Measurements from ENCODE around the gene TRAPPC2B.

DNA sequence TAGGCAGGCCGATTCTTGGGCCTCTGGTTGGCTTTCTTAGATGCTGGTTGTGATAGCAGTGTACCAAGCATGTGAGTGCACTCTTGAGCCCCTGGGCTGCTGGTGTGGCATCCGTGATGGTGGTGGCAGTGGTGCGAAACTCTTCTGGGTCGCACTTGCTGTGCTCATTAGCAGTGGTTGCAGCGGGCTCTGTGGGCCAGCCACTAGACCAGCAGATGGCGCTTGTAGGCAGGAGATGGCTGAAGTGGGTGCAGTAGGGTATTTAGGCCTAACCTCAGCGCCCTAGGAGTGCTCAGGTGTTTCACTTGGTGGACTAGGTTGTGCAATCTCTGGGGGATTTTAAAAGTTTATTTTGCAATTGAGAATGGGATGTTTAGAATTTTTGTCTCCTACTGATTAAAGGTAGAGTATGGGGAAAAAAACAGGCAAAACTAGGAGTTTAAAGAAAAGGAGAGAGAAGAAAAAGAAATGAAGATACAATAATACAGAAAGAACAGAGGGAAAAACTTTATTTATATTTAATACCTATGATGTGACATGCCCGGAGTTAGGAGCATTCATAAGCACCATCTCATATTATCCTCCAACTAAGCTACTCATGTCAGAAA is 43.3 kb downstream of the TRAPPC2B start:
- TF ChIP-seq, protein P1, sequence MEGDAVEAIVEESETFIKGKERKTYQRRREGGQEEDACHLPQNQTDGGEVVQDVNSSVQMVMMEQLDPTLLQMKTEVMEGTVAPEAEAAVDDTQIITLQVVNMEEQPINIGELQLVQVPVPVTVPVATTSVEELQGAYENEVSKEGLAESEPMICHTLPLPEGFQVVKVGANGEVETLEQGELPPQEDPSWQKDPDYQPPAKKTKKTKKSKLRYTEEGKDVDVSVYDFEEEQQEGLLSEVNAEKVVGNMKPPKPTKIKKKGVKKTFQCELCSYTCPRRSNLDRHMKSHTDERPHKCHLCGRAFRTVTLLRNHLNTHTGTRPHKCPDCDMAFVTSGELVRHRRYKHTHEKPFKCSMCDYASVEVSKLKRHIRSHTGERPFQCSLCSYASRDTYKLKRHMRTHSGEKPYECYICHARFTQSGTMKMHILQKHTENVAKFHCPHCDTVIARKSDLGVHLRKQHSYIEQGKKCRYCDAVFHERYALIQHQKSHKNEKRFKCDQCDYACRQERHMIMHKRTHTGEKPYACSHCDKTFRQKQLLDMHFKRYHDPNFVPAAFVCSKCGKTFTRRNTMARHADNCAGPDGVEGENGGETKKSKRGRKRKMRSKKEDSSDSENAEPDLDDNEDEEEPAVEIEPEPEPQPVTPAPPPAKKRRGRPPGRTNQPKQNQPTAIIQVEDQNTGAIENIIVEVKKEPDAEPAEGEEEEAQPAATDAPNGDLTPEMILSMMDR (IDR thresholded peaks at IDR 0.05 in 4 of 5, conservative IDR thresholded peaks at IDR 0.05 in 1 of 5) = peak in 4 of 5 experiments; percentile 36 to 54 (median 44)
- TF ChIP-seq POLR2A (IDR thresholded peaks at IDR 0.05) = no peak
